CD4-positive, alpha-beta T cell (primary cell): ENCODE results near the gene CENPP. TPM values are rescaled to one million over a fixed set of nuclear protein-coding genes. Genes with fewer than 3 reads are reported as not detected.
"Not testable (repeated sequence)": the region's sequence is repeated elsewhere in the genome, so short reads cannot be mapped to it uniquely, and the experiment has no call there.

Source experiments
- ATAC-seq: fragments of 200-7000 bp; cut with Tn5 transposase; one replicate; pipeline ENCODE4 v1.10.0; 2022; ENCODE audit warnings: mild to moderate bottlenecking; ENCODE audit not compliant: poor library complexity
- CTCF ChIA-PET: fragments of 350-600 bp; sonication (Branson Sonifier 250); formaldehyde crosslinking; loops from one replicate; lab custom pipeline; 2021; ENCODE audit warnings: antibody characterized with exemption, inconsistent platforms; lab: Charles Lee
- POLR2A ChIA-PET: fragments of 350-600 bp; sonication (Branson Sonifier 250); formaldehyde crosslinking; loops from one replicate; lab custom pipeline; 2021; ENCODE audit warnings: antibody characterized with exemption, inconsistent platforms; lab: Charles Lee
- DNase-seq, 14 experiments: peaks; one replicate each; pipeline ENCODE4 v3.0.0-alpha.2; 2013 to 2020; ENCODE audit warnings: mixed read lengths in 2 of 14
- H3K27ac ChIP-seq, 2 donors: one replicate each; pipeline versions ENCODE4 v1.5.1 to v1.7.0; 2013; ENCODE audit warnings: low read length in 2 of 2, low read depth in 1 of 2, mild to moderate bottlenecking in 1 of 2
- H3K27me3 ChIP-seq, 2 experiments: 1 replicate in 1 of 2; 2 replicates in 1 of 2; pipeline versions ENCODE4 v1.6.1 to v1.7.0; 2013; ENCODE audit warnings: low read length in 2 of 2, control low read depth in 1 of 2, mild to moderate bottlenecking in 1 of 2, moderate library complexity in 1 of 2; ENCODE audit not compliant: insufficient read depth in 2 of 2, control insufficient read depth in 1 of 2
- H3K36me3 ChIP-seq: one replicate; pipeline ENCODE4 v1.6.1; 2013; ENCODE audit warnings: low read length, control low read depth; ENCODE audit not compliant: insufficient read depth
- H3K4me1 ChIP-seq: one replicate; pipeline ENCODE4 v1.6.1; 2013; ENCODE audit warnings: low read length, control low read depth; ENCODE audit not compliant: insufficient read depth
- H3K4me3 ChIP-seq: one replicate; pipeline ENCODE4 v1.5.1; 2013; ENCODE audit warnings: mild to moderate bottlenecking, low read length, moderate library complexity
- H3K9me3 ChIP-seq, 2 experiments: 1 replicate in 1 of 2; 2 replicates in 1 of 2; pipeline versions ENCODE4 v1.6.1 to v1.7.0; 2013; ENCODE audit warnings: low read length in 2 of 2, mild to moderate bottlenecking in 2 of 2, control low read depth in 1 of 2, moderate library complexity in 1 of 2; ENCODE audit not compliant: control insufficient read depth in 1 of 2, insufficient read depth in 1 of 2
- H3K27ac Mint-ChIP-seq: one replicate; pipeline ENCODE4 v1.8.0; 2020; ENCODE audit warnings: mixed read lengths
- H3K27me3 Mint-ChIP-seq: one replicate; pipeline ENCODE4 v1.8.0; 2021; ENCODE audit warnings: mixed read lengths
- H3K36me3 Mint-ChIP-seq: one replicate; pipeline ENCODE4 v1.8.0; 2021; ENCODE audit warnings: low read depth, mixed read lengths
- H3K4me1 Mint-ChIP-seq: one replicate; pipeline ENCODE4 v1.8.0; 2021; ENCODE audit warnings: low read depth, mixed read lengths
- H3K4me3 Mint-ChIP-seq: one replicate; pipeline ENCODE4 v1.8.0; 2020; ENCODE audit warnings: mild to moderate bottlenecking, mixed read lengths
- H3K9me3 Mint-ChIP-seq: one replicate; pipeline ENCODE4 v1.8.0; 2020; ENCODE audit warnings: mixed read lengths
- CTCF ChIP-seq: fragments of 200-600 bp; IDR thresholded peaks from one replicate; pipeline ENCODE4 v1.8.0; 2022; ENCODE audit warnings: antibody characterized with exemption, mild to moderate bottlenecking
- intact Hi-C, 2 experiments: fragments of 100-400 bp; cut with DNase I in 1 of 2; cut with micrococcal nuclease in 1 of 2; formaldehyde crosslinking; loops; one replicate each; pipeline versions ENCODE4 v1.15.1 to v1.9.0; 2023 to 2025; cut with DNase I, micrococcal nuclease
- total RNA-seq, 174 experiments: library from RNA in 2 of 174; stranded (reverse) in 2 of 174; gene quantifications; one replicate each; pipeline ENCODE4 v1.2.3 and lab custom pipeline; 2021 to 2026

The CENPP gene
- total RNA-seq, 2 experiments from 2014 or later, result 4.8 TPM

- intact Hi-C loops, result no loop called here
- ChIA-PET CTCF (interaction anchor here (0.6 kb wide), 1 partner anchor 79 kb away, joined by 3 read pairs; no protein-coding TSS in a partner anchor), POLR2A (no interaction called here)
- H3K27me3 Mint-ChIP-seq, result no peaks in the 10 kb centered on the region
- Histone ChIP-seq H3K27me3 (no peaks in the 10 kb centered on the region), H3K4me3 (no peak overlapping the region), H3K36me3 (no peaks in the 10 kb centered on the region), H3K9me3 (no peaks in the 10 kb centered on the region), H3K27ac (no peak overlapping the region), H3K4me1 (peaks cover 14% of the 10 kb centered on the region)
- no peaks in the 10 kb centered on the region for H3K36me3 Mint-ChIP-seq
- no peak for ATAC-seq
- peaks cover 28% of the 10 kb centered on the region for H3K4me1 Mint-ChIP-seq
- no peaks in the 10 kb centered on the region for H3K9me3 Mint-ChIP-seq
- no peak for TF ChIP-seq CTCF
- DNase-seq, result no peak
- no peak overlapping the region for H3K4me3 Mint-ChIP-seq
- H3K27ac Mint-ChIP-seq, result no peak overlapping the region
Observed at GRCh38 chr9:92408747-92409478, 83.2 kb downstream of the CENPP start.

GRCh38 chr9:92411157-92411556 lies 85.4 kb downstream of the CENPP start:
- H3K27ac Mint-ChIP-seq, H3K4me3 ChIP-seq, H3K27me3 Mint-ChIP-seq, H3K9me3 ChIP-seq, POLR2A ChIA-PET, H3K36me3 ChIP-seq, H3K36me3 Mint-ChIP-seq, CTCF ChIA-PET, H3K4me3 Mint-ChIP-seq, H3K27me3 ChIP-seq, ATAC-seq, H3K9me3 Mint-ChIP-seq, intact Hi-C loops, H3K27ac ChIP-seq, DNase-seq: not testable (repeated sequence)
- peaks cover 10% of the 10 kb centered on the region for H3K4me1 ChIP-seq
- peaks cover 13% of the 10 kb centered on the region for H3K4me1 Mint-ChIP-seq

GRCh38 chr9:92414566-92414965 lies 88.8 kb downstream of the CENPP start:
- Mint-ChIP-seq H3K36me3 (no peaks in the 10 kb centered on the region), H3K9me3 (no peaks in the 10 kb centered on the region), H3K27me3 (no peaks in the 10 kb centered on the region), H3K4me1 (no peaks in the 10 kb centered on the region), H3K27ac (no peak overlapping the region), H3K4me3 (no peak overlapping the region)
- DNase-seq (no peak), ATAC-seq (no peak)
- Histone ChIP-seq H3K9me3 (no peaks in the 10 kb centered on the region), H3K27me3 (no peaks in the 10 kb centered on the region), H3K4me1 (no peaks in the 10 kb centered on the region), H3K27ac (no peak overlapping the region), H3K4me3 (no peak overlapping the region), H3K36me3 (no peaks in the 10 kb centered on the region)
- CTCF ChIA-PET, result no interaction called here
- POLR2A ChIA-PET, result no interaction called here
- intact Hi-C loops, result no loop called here
- no peak for TF ChIP-seq CTCF
